ENCODE measurements around the gene GLT6D1. TPM values are rescaled to one million over a fixed set of nuclear protein-coding genes. Genes with fewer than 3 reads are reported as not detected.

Gene GLT6D1
- total and polyA plus RNA-seq, 2 donors (not counting 3 experiments of a cell fraction or from before 2014, with no cell fraction given), result not detected

DNA sequence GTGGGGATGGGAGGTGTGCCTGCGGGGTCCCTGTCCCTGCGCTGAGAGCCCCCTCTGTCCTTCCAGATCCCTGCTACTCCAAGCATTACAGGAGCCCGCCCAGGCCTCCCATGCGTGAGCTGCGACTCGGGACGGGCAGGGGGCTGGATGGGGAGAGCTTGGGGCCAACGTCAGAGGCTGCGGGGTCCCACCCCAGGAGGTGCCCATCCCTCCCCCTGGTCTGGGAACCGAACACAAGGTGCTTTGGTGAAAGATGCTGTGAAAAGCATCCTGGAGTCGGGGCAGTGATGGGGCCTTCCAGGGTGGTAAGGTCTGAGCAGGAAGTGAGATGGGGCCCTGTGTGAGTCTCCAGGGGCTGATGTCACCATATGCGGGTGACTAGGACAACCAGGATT, 26.5 kb upstream of the GLT6D1 start:
- dilution Hi-C loops (cut with MboI; ENCODE audit: extremely low pct_ligation_motif_present, low sequenced_read_pairs) (no loop called here), intact Hi-C loops (cut with micrococcal nuclease) (no loop called here)
- Histone ChIP-seq H3K9me3 (replicated peaks; ENCODE audit: control insufficient read depth, insufficient read depth, low read length) (no peaks in the 10 kb centered on the region), H3K4me3 (replicated peaks in 1 of 3; ENCODE audit: insufficient read depth in 1 of 3, low read depth in 1 of 3, low read length in 3 of 3) (no peak overlapping the region), H4K20me1 (replicated peaks; ENCODE audit: control insufficient read depth, extremely low read depth, insufficient read depth, low read length) (no peaks in the 10 kb centered on the region), H3K4me2 (ENCODE audit: insufficient read depth, low read length) (no peak overlapping the region), H2AFZ (ENCODE audit: low read depth, low read length) (no peak overlapping the region), H3K9ac (replicated peaks; ENCODE audit: extremely low read depth, insufficient read depth, low read length) (no peak overlapping the region), H3K27ac (ENCODE audit: insufficient read depth, low read depth, low read length) (no peak overlapping the region), H3K27me3 (ENCODE audit: control insufficient read depth in 2 of 2, insufficient read depth in 2 of 2, low read length in 2 of 2) (no peaks in the 10 kb centered on the region), H3K79me2 (ENCODE audit: control insufficient read depth, insufficient read depth, low read length) (no peaks in the 10 kb centered on the region), H3K36me3 (ENCODE audit: control insufficient read depth in 2 of 2, extremely low read depth in 1 of 2, insufficient read depth in 2 of 2, low read length in 2 of 2) (no peaks in the 10 kb centered on the region), H3K9me1 (replicated peaks; ENCODE audit: control insufficient read depth, extremely low read depth, insufficient read depth, low read length) (no peaks in the 10 kb centered on the region), H3K4me1 (ENCODE audit: control insufficient read depth, extremely low read depth, insufficient read depth, low read length) (no peaks in the 10 kb centered on the region)
- no TSS peak for BruUV-seq (replicated peaks)
- DNase-seq (ENCODE audit: low read depth, low spot score) (no peak), FAIRE-seq (no peak)
- CTCF ChIA-PET, result no interaction called here
- TF ChIP-seq, protein P1, sequence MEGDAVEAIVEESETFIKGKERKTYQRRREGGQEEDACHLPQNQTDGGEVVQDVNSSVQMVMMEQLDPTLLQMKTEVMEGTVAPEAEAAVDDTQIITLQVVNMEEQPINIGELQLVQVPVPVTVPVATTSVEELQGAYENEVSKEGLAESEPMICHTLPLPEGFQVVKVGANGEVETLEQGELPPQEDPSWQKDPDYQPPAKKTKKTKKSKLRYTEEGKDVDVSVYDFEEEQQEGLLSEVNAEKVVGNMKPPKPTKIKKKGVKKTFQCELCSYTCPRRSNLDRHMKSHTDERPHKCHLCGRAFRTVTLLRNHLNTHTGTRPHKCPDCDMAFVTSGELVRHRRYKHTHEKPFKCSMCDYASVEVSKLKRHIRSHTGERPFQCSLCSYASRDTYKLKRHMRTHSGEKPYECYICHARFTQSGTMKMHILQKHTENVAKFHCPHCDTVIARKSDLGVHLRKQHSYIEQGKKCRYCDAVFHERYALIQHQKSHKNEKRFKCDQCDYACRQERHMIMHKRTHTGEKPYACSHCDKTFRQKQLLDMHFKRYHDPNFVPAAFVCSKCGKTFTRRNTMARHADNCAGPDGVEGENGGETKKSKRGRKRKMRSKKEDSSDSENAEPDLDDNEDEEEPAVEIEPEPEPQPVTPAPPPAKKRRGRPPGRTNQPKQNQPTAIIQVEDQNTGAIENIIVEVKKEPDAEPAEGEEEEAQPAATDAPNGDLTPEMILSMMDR (IDR thresholded peaks at IDR 0.05; ENCODE audit: extremely low read depth in 1 of 2, insufficient read depth in 1 of 2, low read depth in 1 of 2, low read length in 2 of 2), result no peak
- TF ChIP-seq POLR2AphosphoS5 (IDR thresholded peaks at IDR 0.05; ENCODE audit: insufficient read depth, low read depth, low read length) (no peak), GATA2 (IDR thresholded peaks at IDR 0.05; ENCODE audit: insufficient read depth, insufficient read length, low read depth, low read length) (no peak), JUN (IDR thresholded peaks at IDR 0.05; ENCODE audit: borderline replicate concordance, insufficient read depth, insufficient read length, low read depth) (no peak), FOS (IDR thresholded peaks at IDR 0.05; ENCODE audit: borderline replicate concordance, insufficient read depth, low read length) (no peak), MYC (IDR thresholded peaks at IDR 0.05; ENCODE audit: low read depth, low read length) (no peak), POLR2A (IDR thresholded peaks at IDR 0.05; ENCODE audit: low read depth, low read length) (no peak), EZH2 (IDR thresholded peaks at IDR 0.05; ENCODE audit: borderline replicate concordance, low read depth, low read length, severe bottlenecking) (no peak)
- TF ChIP-seq, protein P2, sequence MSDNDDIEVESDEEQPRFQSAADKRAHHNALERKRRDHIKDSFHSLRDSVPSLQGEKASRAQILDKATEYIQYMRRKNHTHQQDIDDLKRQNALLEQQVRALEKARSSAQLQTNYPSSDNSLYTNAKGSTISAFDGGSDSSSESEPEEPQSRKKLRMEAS (IDR thresholded peaks at IDR 0.05; ENCODE audit: insufficient read depth, insufficient read length), result no peak
- POLR2A ChIA-PET, result no interaction called here
